ENCODE results near the gene PAPPA. TPM values are rescaled to one million over a fixed set of nuclear protein-coding genes. Genes with fewer than 3 reads are reported as not detected.
A peak's percentile ranks its signal among the peaks of the same experiment; 100 is the strongest.

PAPPA gene
- total RNA-seq, 2 donors from 2014 or later, result 0.37 to 0.52 TPM

GRCh38 chr9:116270546-116270945 lies 117.0 kb downstream of the PAPPA start:
- ATAC-seq, result no peak
- Mint-ChIP-seq H3K4me1 (no peaks in the 10 kb centered on the region), H3K36me3 (ENCODE audit: low read depth) (no peaks in the 10 kb centered on the region), H3K4me3 (no peak overlapping the region), H3K27me3 (peaks cover 5% of the 10 kb centered on the region), H3K27ac (no peak overlapping the region)
- no peak for DNase-seq
- no peaks in the 10 kb centered on the region for H3K9me3 ChIP-seq (ENCODE audit: control insufficient read depth, low read length, poor library complexity, severe bottlenecking)

- no peak for DNase-seq
- H3K27ac Mint-ChIP-seq, result no peak overlapping the region
- H3K4me3 Mint-ChIP-seq, result no peak overlapping the region
- no peaks in the 10 kb centered on the region for H3K9me3 ChIP-seq (ENCODE audit: control insufficient read depth, low read length, poor library complexity, severe bottlenecking)
- H3K4me1 Mint-ChIP-seq, result no peaks in the 10 kb centered on the region
- H3K27me3 Mint-ChIP-seq, result peaks cover 5% of the 10 kb centered on the region
- H3K36me3 Mint-ChIP-seq (ENCODE audit: low read depth), result no peaks in the 10 kb centered on the region
- no peak for ATAC-seq
These were observed 117.7 kb downstream of the PAPPA start for GRCh38 chr9:116271340-116271739.

- H3K27me3 Mint-ChIP-seq, result peaks cover 5% of the 10 kb centered on the region
These were observed 118.4 kb downstream of the PAPPA start for GRCh38 chr9:116271991-116272390.

GRCh38 chr9:116274293-116274692 lies 120.7 kb downstream of the PAPPA start:
- no peaks in the 10 kb centered on the region for H3K9me3 ChIP-seq (ENCODE audit: control insufficient read depth, low read length, poor library complexity, severe bottlenecking)
- H3K27me3 Mint-ChIP-seq, result peaks cover 14% of the 10 kb centered on the region
- no peak overlapping the region for H3K4me3 Mint-ChIP-seq
- ATAC-seq, result no peak
- no peaks in the 10 kb centered on the region for H3K36me3 Mint-ChIP-seq (ENCODE audit: low read depth)
- no peak overlapping the region for H3K27ac Mint-ChIP-seq
- no peaks in the 10 kb centered on the region for H3K4me1 Mint-ChIP-seq
- no peak for DNase-seq

More at GRCh38 chr9:116271991-116272390, 118.4 kb downstream of the PAPPA start:
- H3K27ac Mint-ChIP-seq, result no peak overlapping the region
- DNase-seq (no peak), ATAC-seq (no peak)
- H3K36me3 Mint-ChIP-seq (ENCODE audit: low read depth), result no peaks in the 10 kb centered on the region
- H3K4me3 Mint-ChIP-seq, result no peak overlapping the region
- H3K9me3 ChIP-seq (ENCODE audit: control insufficient read depth, low read length, poor library complexity, severe bottlenecking), result no peaks in the 10 kb centered on the region
- H3K4me1 Mint-ChIP-seq, result no peaks in the 10 kb centered on the region

- H3K4me3 Mint-ChIP-seq, result no peak overlapping the region
- no peak for ATAC-seq
- no peaks in the 10 kb centered on the region for H3K4me1 Mint-ChIP-seq
These were observed 122.0 kb downstream of the PAPPA start for GRCh38 chr9:116275418-116276195.

GRCh38 chr9:116276196-116276493 lies 122.6 kb downstream of the PAPPA start:
- Mint-ChIP-seq H3K4me3 (no peak overlapping the region), H3K4me1 (no peaks in the 10 kb centered on the region), H3K36me3 (ENCODE audit: low read depth) (no peaks in the 10 kb centered on the region), H3K27me3 (peaks cover 13% of the 10 kb centered on the region), H3K27ac (no peak overlapping the region)
- H3K9me3 ChIP-seq (ENCODE audit: control insufficient read depth, low read length, poor library complexity, severe bottlenecking), result no peaks in the 10 kb centered on the region
- ATAC-seq (no peak), DNase-seq (no peak)

More at GRCh38 chr9:116275418-116276195, 122.0 kb downstream of the PAPPA start:
- no peak for DNase-seq
- Mint-ChIP-seq H3K27ac (no peak overlapping the region), H3K27me3 (peaks cover 14% of the 10 kb centered on the region), H3K36me3 (ENCODE audit: low read depth) (no peaks in the 10 kb centered on the region)
- no peaks in the 10 kb centered on the region for H3K9me3 ChIP-seq (ENCODE audit: control insufficient read depth, low read length, poor library complexity, severe bottlenecking)

GRCh38 chr9:116276651-116277121 lies 123.1 kb downstream of the PAPPA start:
- no peaks in the 10 kb centered on the region for H3K9me3 ChIP-seq (ENCODE audit: control insufficient read depth, low read length, poor library complexity, severe bottlenecking)
- Mint-ChIP-seq H3K36me3 (ENCODE audit: low read depth) (no peaks in the 10 kb centered on the region), H3K27me3 (peaks cover 9% of the 10 kb centered on the region), H3K4me3 (no peak overlapping the region), H3K27ac (no peak overlapping the region), H3K4me1 (no peaks in the 10 kb centered on the region)
- ATAC-seq (no peak), DNase-seq (no peak)

GRCh38 chr9:116278326-116278725 lies 124.7 kb downstream of the PAPPA start:
- Mint-ChIP-seq H3K27ac (no peak overlapping the region), H3K27me3 (peaks cover 9% of the 10 kb centered on the region), H3K4me1 (no peaks in the 10 kb centered on the region), H3K36me3 (ENCODE audit: low read depth) (no peaks in the 10 kb centered on the region), H3K4me3 (no peak overlapping the region)
- ATAC-seq (no peak), DNase-seq (no peak)
- H3K9me3 ChIP-seq (ENCODE audit: control insufficient read depth, low read length, poor library complexity, severe bottlenecking), result no peaks in the 10 kb centered on the region

- ATAC-seq (no peak), DNase-seq (no peak)
- Mint-ChIP-seq H3K27ac (peak overlapping the region; percentile 59), H3K36me3 (ENCODE audit: low read depth) (no peaks in the 10 kb centered on the region), H3K27me3 (peaks cover 12% of the 10 kb centered on the region), H3K4me1 (no peaks in the 10 kb centered on the region), H3K4me3 (no peak overlapping the region)
- no peaks in the 10 kb centered on the region for H3K9me3 ChIP-seq (ENCODE audit: control insufficient read depth, low read length, poor library complexity, severe bottlenecking)
These were observed 125.6 kb downstream of the PAPPA start for GRCh38 chr9:116279230-116279629.

- ATAC-seq, result no peak
- H3K9me3 ChIP-seq (ENCODE audit: control insufficient read depth, low read length, poor library complexity, severe bottlenecking), result no peaks in the 10 kb centered on the region
- no peak for DNase-seq
- H3K27ac Mint-ChIP-seq, result no peak overlapping the region
- H3K36me3 Mint-ChIP-seq (ENCODE audit: low read depth), result peaks cover 2% of the 10 kb centered on the region
- H3K4me3 Mint-ChIP-seq, result no peak overlapping the region
- H3K27me3 Mint-ChIP-seq, result peaks cover 23% of the 10 kb centered on the region
- H3K4me1 Mint-ChIP-seq, result no peaks in the 10 kb centered on the region
These were observed 126.9 kb downstream of the PAPPA start for GRCh38 chr9:116280529-116280928.

- Mint-ChIP-seq H3K27ac (no peak overlapping the region), H3K36me3 (ENCODE audit: low read depth) (peaks cover 2% of the 10 kb centered on the region), H3K4me3 (no peak overlapping the region), H3K4me1 (no peaks in the 10 kb centered on the region), H3K27me3 (peaks cover 36% of the 10 kb centered on the region)
- no peak for ATAC-seq
- DNase-seq, result no peak
- no peaks in the 10 kb centered on the region for H3K9me3 ChIP-seq (ENCODE audit: control insufficient read depth, low read length, poor library complexity, severe bottlenecking)
These were observed 129.0 kb downstream of the PAPPA start for GRCh38 chr9:116282597-116282996.

GRCh38 chr9:116284518-116284917 lies 130.9 kb downstream of the PAPPA start:
- Mint-ChIP-seq H3K27ac (no peak overlapping the region), H3K36me3 (ENCODE audit: low read depth) (peaks cover 2% of the 10 kb centered on the region), H3K27me3 (peaks cover 27% of the 10 kb centered on the region), H3K4me3 (no peak overlapping the region), H3K4me1 (no peaks in the 10 kb centered on the region)
- DNase-seq (no peak), ATAC-seq (no peak)
- H3K9me3 ChIP-seq (ENCODE audit: control insufficient read depth, low read length, poor library complexity, severe bottlenecking), result no peaks in the 10 kb centered on the region

GRCh38 chr9:116285320-116285719 lies 131.7 kb downstream of the PAPPA start:
- no peak overlapping the region for H3K4me3 Mint-ChIP-seq
- H3K27me3 Mint-ChIP-seq, result peaks cover 27% of the 10 kb centered on the region
- H3K4me1 Mint-ChIP-seq, result no peaks in the 10 kb centered on the region
- no peaks in the 10 kb centered on the region for H3K9me3 ChIP-seq (ENCODE audit: control insufficient read depth, low read length, poor library complexity, severe bottlenecking)
- DNase-seq (no peak), ATAC-seq (no peak)
- peaks cover 2% of the 10 kb centered on the region for H3K36me3 Mint-ChIP-seq (ENCODE audit: low read depth)
- H3K27ac Mint-ChIP-seq, result no peak overlapping the region

GRCh38 chr9:116286297-116286696 lies 132.7 kb downstream of the PAPPA start:
- Mint-ChIP-seq H3K4me1 (no peaks in the 10 kb centered on the region), H3K27ac (no peak overlapping the region), H3K4me3 (no peak overlapping the region), H3K36me3 (ENCODE audit: low read depth) (peaks cover 2% of the 10 kb centered on the region), H3K27me3 (peaks cover 27% of the 10 kb centered on the region)
- no peak for DNase-seq
- H3K9me3 ChIP-seq (ENCODE audit: control insufficient read depth, low read length, poor library complexity, severe bottlenecking), result no peaks in the 10 kb centered on the region
- ATAC-seq, result no peak

Measured in T-helper 17 cell (primary cell).